PC-9 (cell line): ENCODE results near the gene EPS8L2. TPM values are rescaled to one million over a fixed set of nuclear protein-coding genes. Genes with fewer than 3 reads are reported as not detected.

ENCODE experiments used
- BruUV-seq: library from RNA; stranded (reverse); fragments of 400-500 nt; replicated peaks from 2 replicates; lab custom pipeline; 2021; lab: Mats Ljungman, UMichigan
- CTCF ChIA-PET: fragments of 300-600 bp; sonication (Branson Sonifier 250); formaldehyde crosslinking; loops from one replicate; lab custom pipeline; 2022; ENCODE audit warnings: antibody characterized with exemption; lab: Charles Lee
- POLR2A ChIA-PET: fragments of 300-600 bp; sonication (Branson Sonifier 250); formaldehyde crosslinking; loops from one replicate; lab custom pipeline; 2022; ENCODE audit warnings: antibody characterized with exemption; ENCODE audit not compliant: unreplicated experiment; lab: Charles Lee
- DNase-seq, 2 experiments: peaks; one replicate each; pipeline versions ENCODE4 v3.0.0 to v3.0.0-alpha.2; 2015 to 2022; ENCODE audit warnings: mixed read lengths in 1 of 2
- H2AFZ ChIP-seq: fragments of 200-600 bp; sonication (generic); 2 replicates; pipeline ENCODE4 v1.8.1; 2017; ENCODE audit warnings: antibody characterized with exemption
- H3F3A ChIP-seq: fragments of 200-600 bp; sonication (generic); 2 replicates; pipeline ENCODE4 v1.8.1; 2017; ENCODE audit warnings: antibody characterized with exemption, mild to moderate bottlenecking, low read depth; ENCODE audit not compliant: insufficient read depth
- H3K27ac ChIP-seq: fragments of 200-600 bp; sonication (generic); 2 replicates; pipeline ENCODE4 v1.6.1; 2016; ENCODE audit warnings: mixed run types
- H3K27me3 ChIP-seq: fragments of 200-600 bp; sonication (generic); 2 replicates; pipeline ENCODE4 v1.6.1; 2016; ENCODE audit warnings: low read depth, mixed run types; ENCODE audit not compliant: insufficient read depth
- H3K36me3 ChIP-seq: fragments of 200-600 bp; sonication (generic); 2 replicates; pipeline ENCODE4 v1.6.1; 2016; ENCODE audit warnings: low read depth, mixed run types
- H3K4me1 ChIP-seq: fragments of 200-600 bp; sonication (generic); replicated peaks from 2 replicates; pipeline ENCODE4 v1.6.1; 2016; ENCODE audit warnings: mixed run types; ENCODE audit not compliant: insufficient read depth
- H3K4me2 ChIP-seq: fragments of 200-600 bp; sonication (generic); 2 replicates; pipeline ENCODE4 v1.6.1; 2017; ENCODE audit warnings: mixed run types
- H3K4me3 ChIP-seq: fragments of 200-600 bp; sonication (generic); 2 replicates; pipeline ENCODE4 v1.6.1; 2016; ENCODE audit warnings: mixed run types
- H3K79me2 ChIP-seq: fragments of 200-600 bp; sonication (generic); 2 replicates; pipeline ENCODE4 v1.6.1; 2017; ENCODE audit warnings: low read depth, mixed run types
- H3K9me2 ChIP-seq: fragments of 200-600 bp; sonication (generic); 2 replicates; pipeline ENCODE4 v1.8.1; 2017; ENCODE audit warnings: mild to moderate bottlenecking; ENCODE audit not compliant: insufficient read depth
- H3K9me3 ChIP-seq: fragments of 200-600 bp; sonication (generic); 2 replicates; pipeline ENCODE4 v1.8.1; 2016; ENCODE audit warnings: low read depth; ENCODE audit not compliant: insufficient read depth
- H4K20me1 ChIP-seq: fragments of 200-600 bp; sonication (generic); 2 replicates; pipeline ENCODE4 v1.8.1; 2017; ENCODE audit not compliant: insufficient read depth
- CTCF ChIP-seq: fragments of 200-600 bp; sonication (generic); conservative IDR thresholded peaks from 2 replicates; pipeline ENCODE4 v1.6.1; 2017; ENCODE audit warnings: mixed run types, antibody characterized with exemption, mild to moderate bottlenecking, moderate library complexity
- EZH2 ChIP-seq: fragments of 200-600 bp; sonication (generic); IDR thresholded peaks from 2 replicates; pipeline ENCODE4 v1.8.0; 2017; ENCODE audit warnings: antibody characterized with exemption, low read depth
- intact Hi-C: fragments of 100-400 bp; cut with micrococcal nuclease; formaldehyde crosslinking; loops from one replicate; pipeline ENCODE4 v1.10.0; 2022; ENCODE audit not compliant: unreplicated experiment
- total RNA-seq: library from RNA; stranded (reverse); gene quantifications from 2 replicates; pipeline ENCODE4 v1.2.3, GENCODE V29; 2021

EPS8L2 gene
- total RNA-seq, 1 experiment from 2014 or later: 229 TPM

DNA sequence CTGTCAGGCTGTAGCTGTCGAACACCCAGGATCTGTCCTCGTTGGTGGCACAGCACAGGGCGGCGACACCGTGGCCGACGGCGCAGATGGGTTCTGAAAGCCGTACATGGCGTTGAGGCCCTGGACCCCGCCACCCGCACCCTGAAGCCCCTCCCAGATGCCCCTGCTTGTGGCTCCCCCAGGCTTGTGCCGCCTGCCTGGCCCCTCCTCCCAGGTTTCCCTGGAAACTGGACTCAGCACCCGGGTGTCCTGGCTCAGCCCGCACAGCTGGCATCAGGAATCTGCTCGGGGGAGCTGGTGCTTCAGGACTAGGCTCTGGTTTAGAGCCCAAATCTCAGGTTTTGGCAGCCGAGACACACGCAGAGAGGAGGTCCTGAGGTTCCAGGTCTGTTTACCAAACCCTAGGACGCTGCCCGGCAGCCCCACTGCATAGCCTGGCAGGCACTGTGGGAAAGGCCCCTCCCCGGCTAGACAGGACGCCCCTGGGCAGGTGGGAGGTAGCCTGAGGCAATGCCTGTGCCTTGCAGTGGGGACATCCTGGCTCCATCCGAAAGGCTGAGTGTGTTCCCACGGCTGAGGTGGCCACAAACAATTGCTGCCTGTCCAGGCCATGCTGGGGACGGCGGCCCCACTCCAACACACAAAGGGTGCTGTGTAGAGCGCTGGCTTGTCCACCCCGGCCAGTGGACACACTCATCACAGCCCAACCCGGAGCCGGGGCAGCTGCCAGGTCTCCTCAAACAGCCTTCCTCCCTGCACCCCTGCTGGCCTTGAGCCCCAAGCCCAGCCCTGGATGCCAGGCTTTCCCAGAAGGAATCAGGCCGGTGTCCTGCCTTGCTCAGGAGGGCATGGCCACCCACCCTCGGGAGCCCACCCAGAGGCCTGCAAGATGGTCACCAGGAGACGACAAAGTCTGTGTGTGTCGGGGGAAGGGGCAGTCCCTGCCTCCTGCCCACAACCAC is 66.7 kb downstream of the EPS8L2 start:
- BruUV-seq: no TSS peak
- no peak overlapping the region for H3K4me3 ChIP-seq

GRCh38 chr11:773425-773824 is 67.4 kb downstream of the EPS8L2 start:
- intact Hi-C loops: no loop called here
- ChIA-PET CTCF (no interaction called here), POLR2A (no interaction called here)
- no peak for DNase-seq
- peaks cover 13% of the 10 kb centered on the region for H3K4me1 ChIP-seq
- H4K20me1 ChIP-seq: peaks cover 23% of the 10 kb centered on the region
- H3K36me3 ChIP-seq: no peaks in the 10 kb centered on the region
- no peak overlapping the region for H3K4me2 ChIP-seq
- no peak overlapping the region for H3K27ac ChIP-seq
- no peak for TF ChIP-seq EZH2
- TF ChIP-seq CTCF: no peak
- H3K27me3 ChIP-seq: no peaks in the 10 kb centered on the region
- no peaks in the 10 kb centered on the region; the same call in 1 of the 2 replicates for H3F3A ChIP-seq
- no peak overlapping the region for H2AFZ ChIP-seq
- no TSS peak for BruUV-seq
- H3K9me2 ChIP-seq: no peaks in the 10 kb centered on the region
- no peak overlapping the region for H3K4me3 ChIP-seq
- H3K79me2 ChIP-seq: peaks cover 47% of the 10 kb centered on the region
- H3K9me3 ChIP-seq: no peaks in the 10 kb centered on the region

More for the DNA sequence above, 66.7 kb downstream of the EPS8L2 start:
- TF ChIP-seq EZH2 (no peak), CTCF (no peak)
- POLR2A ChIA-PET: no interaction called here
- Histone ChIP-seq H3K27ac (no peak overlapping the region), H3K4me2 (no peak overlapping the region), H4K20me1 (peaks cover 23% of the 10 kb centered on the region), H3K27me3 (no peaks in the 10 kb centered on the region), H2AFZ (no peak overlapping the region), H3K36me3 (no peaks in the 10 kb centered on the region), H3F3A (no peaks in the 10 kb centered on the region; the same call in 1 of the 2 replicates), H3K79me2 (peaks cover 40% of the 10 kb centered on the region), H3K4me1 (peaks cover 13% of the 10 kb centered on the region), H3K9me2 (no peaks in the 10 kb centered on the region), H3K9me3 (no peaks in the 10 kb centered on the region)
- DNase-seq: no peak
- CTCF ChIA-PET: no interaction called here
- intact Hi-C loops: no loop called here

DNA sequence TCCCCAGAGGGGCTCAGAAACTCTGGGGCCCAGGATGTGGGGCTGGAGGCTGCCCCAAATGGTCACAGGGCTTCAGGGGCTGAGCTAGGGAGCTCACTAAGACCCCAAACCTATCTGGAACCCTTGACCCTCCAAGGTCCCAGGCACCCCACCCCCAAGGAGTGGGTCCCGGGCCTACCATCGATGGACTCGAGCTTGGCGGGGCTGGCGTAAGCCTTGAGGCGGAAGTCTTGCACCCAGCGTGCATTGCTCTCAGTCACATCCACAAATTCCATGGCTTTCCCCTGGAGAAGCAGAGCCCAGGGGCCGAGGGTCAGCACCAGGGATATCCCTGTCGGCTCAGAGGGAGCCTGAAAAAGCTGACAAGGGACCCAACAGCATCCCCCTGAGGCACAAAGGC is 67.8 kb downstream of the EPS8L2 start:
- Histone ChIP-seq H3K36me3 (no peaks in the 10 kb centered on the region), H3K4me1 (peaks cover 13% of the 10 kb centered on the region), H3K27ac (no peak overlapping the region), H3K9me2 (no peaks in the 10 kb centered on the region), H3K4me3 (no peak overlapping the region), H2AFZ (no peak overlapping the region), H4K20me1 (peaks cover 23% of the 10 kb centered on the region), H3F3A (no peaks in the 10 kb centered on the region; the same call in 1 of the 2 replicates), H3K27me3 (no peaks in the 10 kb centered on the region), H3K79me2 (peaks cover 47% of the 10 kb centered on the region), H3K9me3 (no peaks in the 10 kb centered on the region), H3K4me2 (no peak overlapping the region)
- ChIA-PET CTCF (no interaction called here), POLR2A (no interaction called here)
- no peak for TF ChIP-seq EZH2
- no peak for TF ChIP-seq CTCF
- DNase-seq: no peak
- intact Hi-C loops: no loop called here
- BruUV-seq: no TSS peak
